Mesendoderm (in vitro differentiated cells): ENCODE results near the gene STAT5B.
"Not testable (repeated sequence)": the region's sequence is repeated elsewhere in the genome, so short reads cannot be mapped to it uniquely, and the experiment has no call there.

Experiments used
- DNase-seq: peaks from one replicate; pipeline ENCODE4 v3.0.0; 2013
- H2AK5ac ChIP-seq: 2 replicates; pipeline ENCODE4 v1.6.1; 2013; ENCODE audit warnings: low read length, inconsistent platforms
- H2BK120ac ChIP-seq: 2 replicates; pipeline ENCODE4 v1.6.1; 2013; ENCODE audit warnings: low read depth, mild to moderate bottlenecking, low read length, moderate library complexity, mixed read lengths
- H2BK15ac ChIP-seq: replicated peaks from 2 replicates; pipeline ENCODE4 v1.6.1; 2013; ENCODE audit warnings: low read depth, mild to moderate bottlenecking, moderate library complexity
- H2BK5ac ChIP-seq: 2 replicates; pipeline ENCODE4 v1.6.1; 2013; ENCODE audit warnings: low read length, inconsistent platforms
- H3K18ac ChIP-seq: 2 replicates; pipeline ENCODE4 v1.6.1; 2013; ENCODE audit warnings: mild to moderate bottlenecking, low read length, mixed read lengths
- H3K23ac ChIP-seq: one replicate; pipeline ENCODE4 v1.6.1; 2013; ENCODE audit warnings: low read length
- H3K27ac ChIP-seq: 2 replicates; pipeline ENCODE4 v1.5.1; 2013; ENCODE audit warnings: low read depth, mild to moderate bottlenecking, inconsistent platforms, low read length, moderate library complexity
- H3K27me3 ChIP-seq: 2 replicates; pipeline ENCODE4 v1.6.1; 2013; ENCODE audit warnings: low read length, control low read depth, mild to moderate bottlenecking, inconsistent platforms; ENCODE audit not compliant: insufficient read depth, poor library complexity
- H3K36me3 ChIP-seq: 2 replicates; pipeline ENCODE4 v1.6.1; 2013; ENCODE audit warnings: low read length, inconsistent platforms; ENCODE audit not compliant: control insufficient read depth, insufficient read depth
- H3K4ac ChIP-seq: one replicate; pipeline ENCODE4 v1.6.1; 2013; ENCODE audit warnings: low read depth, mild to moderate bottlenecking, low read length, moderate library complexity
- H3K4me1 ChIP-seq: 2 replicates; pipeline ENCODE4 v1.6.1; 2013; ENCODE audit warnings: low read depth, low read length, inconsistent platforms; ENCODE audit not compliant: control insufficient read depth
- H3K4me2 ChIP-seq: 2 replicates; pipeline ENCODE4 v1.6.1; 2013; ENCODE audit warnings: low read length
- H3K4me3 ChIP-seq: 2 replicates; pipeline ENCODE4 v1.5.1; 2013; ENCODE audit warnings: mild to moderate bottlenecking, low read length
- H3K56ac ChIP-seq: one replicate; pipeline ENCODE4 v1.6.1; 2013; ENCODE audit warnings: low read length
- H3K79me1 ChIP-seq: 2 replicates; pipeline ENCODE4 v1.6.1; 2013; ENCODE audit warnings: low read length, inconsistent platforms
- H3K79me2 ChIP-seq: 2 replicates; pipeline ENCODE4 v1.6.1; 2013; ENCODE audit warnings: mild to moderate bottlenecking, low read length; ENCODE audit not compliant: control insufficient read depth, insufficient read depth
- H3K9ac ChIP-seq: 2 replicates; pipeline ENCODE4 v1.6.1; 2013; ENCODE audit warnings: low read length, inconsistent platforms
- H4K5ac ChIP-seq: one replicate; pipeline ENCODE4 v1.6.1; 2013; ENCODE audit warnings: low read length
- H4K8ac ChIP-seq: one replicate; pipeline ENCODE4 v1.6.1; 2013; ENCODE audit warnings: low read depth, mild to moderate bottlenecking, control low read depth, low read length, moderate library complexity
- WGBS: extraction: QIAGEN DNeasy Blood & Tissue Kit; methylation state at CpG from one replicate; pipeline ENCODE4 v1.1.7; 2013; ENCODE audit warnings: low lambda C conversion rate, missing lambda C conversion rate; ENCODE audit not compliant: insufficient coverage; ENCODE audit errors: extremely low coverage; 5-methylcytosine and 5-hydroxymethylcytosine counted together

Gene STAT5B

GRCh38 chr17:42317967-42318366, 41.8 kb upstream of the STAT5B start:
- not testable (repeated sequence) for H3K79me2 ChIP-seq, DNase-seq, H3K36me3 ChIP-seq, H4K8ac ChIP-seq, H3K56ac ChIP-seq, H2AK5ac ChIP-seq, H3K27me3 ChIP-seq, H3K18ac ChIP-seq, H3K79me1 ChIP-seq, H3K9ac ChIP-seq, H4K5ac ChIP-seq, H3K4me1 ChIP-seq, H3K23ac ChIP-seq, H2BK15ac ChIP-seq, H3K4me2 ChIP-seq, H3K4me3 ChIP-seq, H3K27ac ChIP-seq, H2BK120ac ChIP-seq, H3K4ac ChIP-seq, H2BK5ac ChIP-seq
- WGBS: no CpG with 5 or more reads among the region's 6 CpGs

DNA sequence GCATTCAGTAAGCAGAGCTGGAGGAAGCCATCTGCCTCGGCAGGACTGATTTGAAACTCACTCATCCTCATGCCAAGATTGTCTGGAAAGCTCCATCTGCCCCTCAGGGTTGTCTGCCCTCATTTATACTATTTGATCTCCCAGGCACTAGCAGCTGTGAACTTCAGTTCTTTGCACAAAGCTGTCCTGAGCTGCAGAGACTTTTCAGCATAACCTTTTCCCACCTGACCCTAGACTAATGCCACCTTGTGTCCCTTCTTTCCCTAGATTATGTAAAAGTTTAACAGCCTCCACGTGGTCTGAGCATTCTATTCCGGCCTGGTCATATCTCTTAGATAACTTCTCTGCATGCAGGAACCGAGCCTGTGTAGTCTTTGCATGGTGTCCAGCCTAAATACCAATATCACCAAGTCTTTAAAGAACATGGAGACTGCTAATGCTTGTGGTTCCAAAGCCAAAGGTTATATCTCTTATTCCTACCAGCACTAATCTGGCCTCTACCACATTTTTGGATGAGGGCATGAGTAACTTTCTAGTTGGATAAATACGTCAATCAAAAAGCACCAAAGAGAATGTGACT, 41.2 kb upstream of the STAT5B start:
- Histone ChIP-seq H2AK5ac (no peak overlapping the region), H3K56ac (no peak overlapping the region), H3K18ac (no peak overlapping the region), H3K9ac (no peak overlapping the region), H3K79me2 (no peaks in the 10 kb centered on the region), H3K79me1 (no peaks in the 10 kb centered on the region), H3K23ac (no peak overlapping the region), H2BK120ac (no peak overlapping the region), H3K4me1 (peaks cover 10% of the 10 kb centered on the region), H3K4ac (no peak overlapping the region), H3K27me3 (no peaks in the 10 kb centered on the region), H3K27ac (no peak overlapping the region), H3K4me3 (no peak overlapping the region), H3K36me3 (peaks cover 4% of the 10 kb centered on the region), H2BK5ac (no peak overlapping the region), H2BK15ac (no peak overlapping the region), H3K4me2 (no peak overlapping the region), H4K5ac (no peak overlapping the region), H4K8ac (no peak overlapping the region)
- no peak for DNase-seq
- WGBS: no CpG with 5 or more reads among the region's 5 CpGs

- DNase-seq: no peak
- Histone ChIP-seq H3K4me3 (no peak overlapping the region), H3K79me1 (no peaks in the 10 kb centered on the region)
These were observed 40.6 kb upstream of the STAT5B start for GRCh38 chr17:42316755-42317154.

DNA sequence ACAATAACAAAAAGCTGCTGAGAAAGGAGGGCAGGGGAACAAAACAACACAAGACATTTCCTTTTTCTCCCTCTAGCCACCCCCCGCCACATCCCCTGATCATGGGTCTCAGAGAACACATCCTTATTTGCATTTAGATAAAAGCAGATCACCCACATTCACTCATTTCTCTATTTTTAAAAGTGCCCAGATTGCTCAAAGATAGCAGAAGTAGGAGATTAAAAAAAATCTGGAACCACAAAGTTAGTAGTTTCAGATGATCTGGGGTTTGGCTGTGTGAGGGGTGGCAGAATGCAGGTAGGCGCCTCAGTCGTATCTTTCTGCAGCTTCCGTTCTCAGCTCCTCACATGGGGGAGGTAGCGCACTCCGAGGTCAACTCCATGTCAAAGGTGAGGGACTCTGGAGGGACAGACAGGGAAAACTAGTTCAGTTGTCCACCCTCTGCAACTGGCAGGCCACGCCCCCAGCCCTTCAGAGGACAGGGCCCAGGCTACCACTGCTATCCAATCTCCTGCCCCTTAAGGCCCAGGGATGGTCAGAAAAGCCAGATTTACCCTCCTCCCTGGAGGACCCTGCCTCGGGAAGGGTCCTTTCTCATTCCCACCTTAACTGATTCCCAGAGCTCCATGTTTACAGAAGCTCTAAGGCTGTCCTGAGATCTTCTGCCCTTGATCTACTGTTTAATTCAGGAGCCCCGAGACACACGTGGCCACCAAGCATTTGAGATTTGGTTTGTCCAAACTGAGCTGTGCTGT, 39.4 kb upstream of the STAT5B start:
- H3K27ac ChIP-seq: no peak overlapping the region
- no peak overlapping the region for H2BK15ac ChIP-seq
- H3K4me2 ChIP-seq: no peak overlapping the region
- no peak overlapping the region for H3K4me3 ChIP-seq
- no peak overlapping the region for H4K8ac ChIP-seq
- no CpG with 5 or more reads among the region's 10 CpGs for WGBS
- no peak overlapping the region for H3K18ac ChIP-seq
- no peaks in the 10 kb centered on the region for H3K79me2 ChIP-seq
- H2BK5ac ChIP-seq: no peak overlapping the region
- DNase-seq: no peak
- H3K36me3 ChIP-seq: peaks cover 2% of the 10 kb centered on the region
- H2AK5ac ChIP-seq: no peak overlapping the region
- no peak overlapping the region for H3K9ac ChIP-seq
- H3K56ac ChIP-seq: no peak overlapping the region
- H3K27me3 ChIP-seq: no peaks in the 10 kb centered on the region
- no peak overlapping the region for H4K5ac ChIP-seq
- no peak overlapping the region for H2BK120ac ChIP-seq
- no peak overlapping the region for H3K23ac ChIP-seq
- H3K4ac ChIP-seq: no peak overlapping the region
- H3K79me1 ChIP-seq: no peaks in the 10 kb centered on the region
- H3K4me1 ChIP-seq: peaks cover 10% of the 10 kb centered on the region

More at GRCh38 chr17:42316755-42317154, 40.6 kb upstream of the STAT5B start:
- H2AK5ac ChIP-seq: no peak overlapping the region
- no peak overlapping the region for H4K8ac ChIP-seq
- no peak overlapping the region for H3K4ac ChIP-seq
- no peak overlapping the region for H4K5ac ChIP-seq
- H3K18ac ChIP-seq: no peak overlapping the region
- no peak overlapping the region for H3K23ac ChIP-seq
- H3K79me2 ChIP-seq: no peaks in the 10 kb centered on the region
- no peaks in the 10 kb centered on the region for H3K27me3 ChIP-seq
- no peak overlapping the region for H3K56ac ChIP-seq
- no CpG with 5 or more reads among the region's 4 CpGs for WGBS
- H3K27ac ChIP-seq: no peak overlapping the region
- H2BK5ac ChIP-seq: no peak overlapping the region
- H3K36me3 ChIP-seq: peaks cover 2% of the 10 kb centered on the region
- H3K9ac ChIP-seq: no peak overlapping the region
- H2BK15ac ChIP-seq: no peak overlapping the region
- peaks cover 10% of the 10 kb centered on the region for H3K4me1 ChIP-seq
- no peak overlapping the region for H3K4me2 ChIP-seq
- H2BK120ac ChIP-seq: no peak overlapping the region

DNA sequence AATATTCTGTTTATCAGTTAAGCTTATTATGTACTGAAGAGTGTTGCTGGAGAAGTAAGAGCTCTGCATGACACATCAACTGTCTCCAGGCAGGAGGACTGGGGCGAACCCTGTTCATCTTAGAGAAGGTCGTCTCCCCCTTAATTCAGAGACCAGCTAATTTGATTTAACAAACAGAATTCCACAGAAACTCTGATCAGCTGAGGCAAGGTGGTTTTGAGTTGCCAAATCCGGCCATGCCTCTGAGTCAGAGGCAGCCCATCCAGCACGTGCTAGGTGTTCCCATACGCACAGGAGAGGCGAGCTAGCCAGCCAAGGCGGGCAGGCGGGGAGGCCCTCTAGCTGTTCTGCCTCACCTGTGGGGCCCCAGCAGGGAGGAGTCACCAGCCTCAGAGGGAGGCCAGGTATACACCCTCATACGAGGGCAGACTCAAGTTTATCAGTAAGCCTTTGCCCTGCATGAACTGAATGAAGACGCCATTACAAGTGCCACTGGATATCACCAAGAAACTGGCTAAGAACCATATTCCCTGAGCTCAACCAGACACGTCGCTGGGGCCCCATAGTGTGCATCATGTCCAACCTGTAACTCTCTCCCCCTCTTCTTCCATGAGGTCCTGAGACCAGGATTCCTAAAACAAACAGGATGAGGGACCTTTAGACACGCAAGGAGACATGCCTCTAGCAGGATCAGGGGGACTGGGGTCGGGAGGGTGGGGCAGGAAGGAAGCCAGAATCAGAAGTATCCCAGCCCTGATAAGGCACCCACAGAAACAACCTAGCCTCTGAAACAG, 37.8 kb upstream of the STAT5B start:
- no peak overlapping the region for H3K23ac ChIP-seq
- no peak overlapping the region for H2BK15ac ChIP-seq
- H3K27ac ChIP-seq: no peak overlapping the region
- H3K4ac ChIP-seq: no peak overlapping the region
- peaks cover 2% of the 10 kb centered on the region for H3K36me3 ChIP-seq
- no peak overlapping the region for H2AK5ac ChIP-seq
- DNase-seq: no peak
- WGBS: no CpG with 5 or more reads among the region's 14 CpGs
- H3K79me1 ChIP-seq: no peaks in the 10 kb centered on the region
- no peak overlapping the region for H3K4me2 ChIP-seq
- no peak overlapping the region for H3K56ac ChIP-seq
- no peak overlapping the region for H4K8ac ChIP-seq
- no peaks in the 10 kb centered on the region for H3K79me2 ChIP-seq
- H2BK120ac ChIP-seq: no peak overlapping the region
- no peak overlapping the region for H2BK5ac ChIP-seq
- no peak overlapping the region for H3K18ac ChIP-seq
- H3K9ac ChIP-seq: no peak overlapping the region
- H3K4me1 ChIP-seq: peaks cover 6% of the 10 kb centered on the region
- H3K4me3 ChIP-seq: no peak overlapping the region
- H3K27me3 ChIP-seq: no peaks in the 10 kb centered on the region
- no peak overlapping the region for H4K5ac ChIP-seq
